ENCODE data around the gene CCDC137. TPM values are rescaled to one million over a fixed set of nuclear protein-coding genes. Genes with fewer than 3 reads are reported as not detected.

CCDC137 gene
- total and polyA plus RNA-seq, 2 experiments from 2014 or later, result 16.9 to 23.4 TPM

DNA sequence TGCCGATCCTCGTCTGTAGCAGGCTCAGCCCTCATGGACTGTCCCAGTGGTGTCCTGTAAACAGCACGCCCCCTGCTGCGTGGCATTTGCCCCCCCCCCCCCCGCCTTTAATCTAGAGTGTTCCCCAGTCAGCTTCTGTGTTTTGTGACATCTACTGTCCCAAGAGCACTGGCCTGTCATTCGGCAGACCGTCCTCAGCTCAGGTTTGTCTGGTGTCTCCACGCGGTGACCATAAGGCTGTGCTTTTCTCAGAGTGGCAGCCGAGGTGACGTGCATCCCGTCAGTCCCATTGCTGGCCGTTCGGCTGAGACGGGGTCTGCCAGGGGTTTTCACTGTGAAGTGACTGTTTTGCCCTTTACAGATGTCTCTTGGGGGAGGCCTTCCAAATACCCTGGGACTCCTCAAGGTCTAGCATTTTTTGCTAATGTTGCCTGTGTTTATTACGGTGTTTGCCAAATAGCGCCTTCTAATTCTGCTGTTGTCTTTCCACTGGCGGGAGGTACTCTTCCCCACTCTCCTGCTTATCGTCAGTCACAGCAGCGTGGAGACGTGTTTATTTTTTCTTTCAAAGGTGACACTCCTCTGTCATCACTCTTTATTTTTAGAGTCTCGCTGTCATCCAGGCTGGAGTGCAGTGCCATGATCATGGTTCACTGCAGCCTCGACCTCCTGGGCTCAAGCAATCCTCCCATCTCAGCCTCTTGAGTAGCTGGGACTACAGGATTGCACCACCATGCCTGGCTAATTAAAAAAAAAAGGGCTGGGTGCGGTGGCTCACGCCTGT, 30.9 kb downstream of the CCDC137 start:
- Histone ChIP-seq H3K27ac (peak overlapping the region; percentile 66), H3K36me3 (peaks cover 33% of the 10 kb centered on the region), H3K27me3 (no peaks in the 10 kb centered on the region), H3K4me1 (ENCODE audit: low read depth) (peaks cover 7% of the 10 kb centered on the region), H3K4me3 (no peak overlapping the region), H3K9me3 (ENCODE audit: low read depth) (no peaks in the 10 kb centered on the region)
- TF ChIP-seq, protein P1, sequence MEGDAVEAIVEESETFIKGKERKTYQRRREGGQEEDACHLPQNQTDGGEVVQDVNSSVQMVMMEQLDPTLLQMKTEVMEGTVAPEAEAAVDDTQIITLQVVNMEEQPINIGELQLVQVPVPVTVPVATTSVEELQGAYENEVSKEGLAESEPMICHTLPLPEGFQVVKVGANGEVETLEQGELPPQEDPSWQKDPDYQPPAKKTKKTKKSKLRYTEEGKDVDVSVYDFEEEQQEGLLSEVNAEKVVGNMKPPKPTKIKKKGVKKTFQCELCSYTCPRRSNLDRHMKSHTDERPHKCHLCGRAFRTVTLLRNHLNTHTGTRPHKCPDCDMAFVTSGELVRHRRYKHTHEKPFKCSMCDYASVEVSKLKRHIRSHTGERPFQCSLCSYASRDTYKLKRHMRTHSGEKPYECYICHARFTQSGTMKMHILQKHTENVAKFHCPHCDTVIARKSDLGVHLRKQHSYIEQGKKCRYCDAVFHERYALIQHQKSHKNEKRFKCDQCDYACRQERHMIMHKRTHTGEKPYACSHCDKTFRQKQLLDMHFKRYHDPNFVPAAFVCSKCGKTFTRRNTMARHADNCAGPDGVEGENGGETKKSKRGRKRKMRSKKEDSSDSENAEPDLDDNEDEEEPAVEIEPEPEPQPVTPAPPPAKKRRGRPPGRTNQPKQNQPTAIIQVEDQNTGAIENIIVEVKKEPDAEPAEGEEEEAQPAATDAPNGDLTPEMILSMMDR (IDR thresholded peaks at IDR 0.05; ENCODE audit: low read depth, low read length), result no peak
- DNase-seq (ENCODE audit: low read depth in 1 of 2, low spot score in 1 of 2), result no peak

DNA sequence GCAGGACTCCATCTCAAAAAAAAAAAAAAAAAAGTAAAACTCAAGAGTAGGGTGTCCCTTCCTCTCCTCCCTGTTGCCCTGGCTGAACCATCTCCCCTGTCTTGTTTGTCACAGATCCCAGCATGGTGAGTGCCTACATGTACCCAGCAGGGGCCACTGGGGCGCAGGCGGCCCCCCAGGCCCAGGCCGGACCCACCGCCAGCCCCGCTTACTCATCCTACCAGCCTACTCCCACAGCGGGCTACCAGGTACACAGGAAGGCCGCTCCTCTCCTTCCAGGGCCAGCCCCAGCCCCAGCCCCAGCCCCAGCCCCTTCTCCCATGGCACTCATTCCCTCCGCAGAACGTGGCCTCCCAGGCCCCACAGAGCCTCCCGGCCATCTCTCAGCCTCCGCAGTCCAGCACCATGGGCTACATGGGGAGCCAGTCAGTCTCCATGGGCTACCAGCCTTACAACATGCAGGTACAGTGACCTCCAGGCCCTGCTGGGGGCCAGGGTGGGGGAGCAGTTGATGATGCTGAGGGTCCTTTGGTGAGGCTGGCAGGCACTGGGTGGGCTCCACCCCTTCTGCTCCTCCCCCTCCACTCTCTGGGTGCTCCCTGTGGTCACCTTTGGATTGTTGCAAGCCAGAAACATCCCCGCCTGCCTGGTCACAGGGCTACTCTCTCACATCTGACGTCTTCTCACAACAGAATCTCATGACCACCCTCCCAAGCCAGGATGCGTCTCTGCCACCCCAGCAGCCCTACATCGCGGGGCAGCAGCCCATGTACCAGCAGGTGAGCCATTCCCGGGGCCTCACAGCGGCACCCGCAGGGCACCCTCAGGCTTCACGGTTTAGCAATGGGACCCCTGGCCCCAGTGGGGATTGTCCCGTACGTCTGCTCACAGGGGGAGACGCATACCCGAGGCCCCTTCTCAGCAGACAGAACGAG, 34.1 kb downstream of the CCDC137 start:
- no peak overlapping the region for H3K4me3 ChIP-seq
- H3K36me3 ChIP-seq, result peaks cover 29% of the 10 kb centered on the region
- no peak overlapping the region for H3K27ac ChIP-seq
- H3K4me1 ChIP-seq (ENCODE audit: low read depth), result peaks cover 7% of the 10 kb centered on the region
- no peaks in the 10 kb centered on the region for H3K27me3 ChIP-seq
- TF ChIP-seq, protein P1 (IDR thresholded peaks at IDR 0.05; ENCODE audit: low read depth, low read length), result no peak
- no peak for DNase-seq (ENCODE audit: low read depth in 1 of 2, low spot score in 1 of 2)
- H3K9me3 ChIP-seq (ENCODE audit: low read depth), result no peaks in the 10 kb centered on the region

DNA sequence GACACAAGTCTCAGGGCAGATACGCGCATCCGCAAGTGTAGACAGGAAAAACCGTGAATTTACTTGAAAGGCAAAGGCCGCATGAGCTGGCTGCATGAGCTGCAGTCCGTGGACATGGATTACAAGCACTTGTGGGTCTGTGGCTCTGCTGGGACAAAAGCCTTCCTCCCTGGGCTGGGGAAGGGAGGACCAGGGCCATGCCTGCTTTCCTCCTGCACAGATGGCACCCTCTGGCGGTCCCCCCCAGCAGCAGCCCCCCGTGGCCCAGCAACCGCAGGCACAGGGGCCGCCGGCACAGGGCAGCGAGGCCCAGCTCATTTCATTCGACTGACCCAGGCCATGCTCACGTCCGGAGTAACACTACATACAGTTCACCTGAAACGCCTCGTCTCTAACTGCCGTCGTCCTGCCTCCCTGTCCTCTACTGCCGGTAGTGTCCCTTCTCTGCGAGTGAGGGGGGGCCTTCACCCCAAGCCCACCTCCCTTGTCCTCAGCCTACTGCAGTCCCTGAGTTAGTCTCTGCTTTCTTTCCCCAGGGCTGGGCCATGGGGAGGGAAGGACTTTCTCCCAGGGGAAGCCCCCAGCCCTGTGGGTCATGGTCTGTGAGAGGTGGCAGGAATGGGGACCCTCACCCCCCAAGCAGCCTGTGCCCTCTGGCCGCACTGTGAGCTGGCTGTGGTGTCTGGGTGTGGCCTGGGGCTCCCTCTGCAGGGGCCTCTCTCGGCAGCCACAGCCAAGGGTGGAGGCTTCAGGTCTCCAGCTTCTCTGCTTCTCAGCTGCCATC, 34.9 kb downstream of the CCDC137 start:
- Histone ChIP-seq H3K36me3 (peaks cover 31% of the 10 kb centered on the region), H3K4me1 (ENCODE audit: low read depth) (peaks cover 7% of the 10 kb centered on the region), H3K27ac (no peak overlapping the region), H3K27me3 (no peaks in the 10 kb centered on the region), H3K4me3 (peak overlapping the region; percentile 54), H3K9me3 (ENCODE audit: low read depth) (no peaks in the 10 kb centered on the region)
- DNase-seq (ENCODE audit: low read depth in 1 of 2, low spot score in 1 of 2), result no peak
- TF ChIP-seq, protein P1 (IDR thresholded peaks at IDR 0.05; ENCODE audit: low read depth, low read length), result no peak

DNA sequence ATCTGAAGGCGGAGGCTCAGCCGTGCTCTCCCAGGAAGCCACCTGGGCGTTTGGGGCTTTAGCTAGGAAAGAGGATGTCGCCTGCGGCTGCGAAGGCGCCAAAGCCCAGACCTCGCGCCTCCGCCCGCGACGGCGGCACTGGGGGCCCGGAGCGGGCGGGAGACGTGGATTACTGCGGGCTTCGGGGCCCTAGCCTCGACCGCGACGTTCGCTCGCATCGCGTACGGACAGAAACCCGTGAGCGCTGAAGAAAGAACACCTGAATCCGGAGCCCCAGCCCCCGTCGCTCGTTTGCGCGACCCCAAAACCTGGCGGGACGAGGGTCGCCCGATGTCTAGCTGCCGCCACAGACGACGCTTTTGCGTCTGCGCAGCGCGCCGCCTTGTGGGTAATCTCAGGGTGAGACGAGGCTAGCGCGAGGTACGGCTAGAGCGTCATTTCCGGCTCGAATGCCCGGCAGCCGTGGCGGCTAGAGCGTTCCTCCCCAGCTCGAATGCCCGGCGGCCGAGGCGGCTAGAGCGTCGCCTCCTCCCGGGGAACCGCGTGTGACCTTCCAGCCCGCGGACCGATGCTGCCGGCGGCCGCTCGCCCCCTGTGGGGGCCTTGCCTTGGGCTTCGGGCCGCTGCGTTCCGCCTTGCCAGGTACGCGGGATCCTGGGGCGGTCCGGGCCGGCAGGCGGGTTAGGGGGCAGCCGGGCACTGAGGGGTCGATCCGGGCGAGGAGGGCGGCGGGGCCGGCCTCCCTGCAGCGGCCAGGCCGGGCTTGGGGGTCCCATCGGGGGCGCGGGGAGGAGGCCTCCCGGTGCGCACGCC, 36.6 kb downstream of the CCDC137 start, which contains the start of gene MRPL12:
Gene MRPL12 (plus strand): TSS at position 434 of the 813 bp plus-strand sequence. CDS start 135 bp downstream, at position 569.
- Histone ChIP-seq H3K27me3 (no peaks in the 10 kb centered on the region), H3K36me3 (peaks cover 38% of the 10 kb centered on the region), H3K4me1 (ENCODE audit: low read depth) (peaks cover 7% of the 10 kb centered on the region), H3K27ac (peak within 1 kb of the TSS; percentile 89), H3K4me3 (peak within 1 kb of the TSS; percentile 54), H3K9me3 (ENCODE audit: low read depth) (no peaks in the 10 kb centered on the region)
- peak; percentile 94 to 98 for DNase-seq (ENCODE audit: low read depth in 1 of 2, low spot score in 1 of 2)
- TF ChIP-seq, protein P1 (IDR thresholded peaks at IDR 0.05; ENCODE audit: low read depth, low read length), result peak; percentile 6

Data from cardiac muscle cell (in vitro differentiated cells and primary cell).